ENCODE measurements around the gene SIGLEC14.

Gene SIGLEC14

DNA sequence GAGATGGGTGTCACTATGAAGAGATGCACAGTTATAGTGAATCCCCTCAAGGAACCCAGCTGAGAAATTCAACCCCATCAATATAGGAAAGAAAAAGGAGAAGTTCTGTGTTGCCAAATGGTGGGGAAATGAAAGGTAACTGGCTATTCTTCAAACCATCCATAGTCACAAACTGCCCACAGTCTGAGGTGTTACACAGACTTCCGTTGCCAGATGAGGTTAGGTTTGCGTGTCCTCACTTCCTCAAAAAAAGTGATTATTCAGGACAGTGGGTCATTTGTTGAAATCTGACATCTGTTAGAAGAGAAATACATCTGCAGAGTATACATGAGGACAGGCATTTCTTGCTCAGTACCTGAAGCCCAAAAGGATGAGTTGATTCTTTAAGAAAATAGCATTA is 25.4 kb downstream of the SIGLEC14 start:
- no peak for DNase-seq (ENCODE audit: low read depth)

DNA sequence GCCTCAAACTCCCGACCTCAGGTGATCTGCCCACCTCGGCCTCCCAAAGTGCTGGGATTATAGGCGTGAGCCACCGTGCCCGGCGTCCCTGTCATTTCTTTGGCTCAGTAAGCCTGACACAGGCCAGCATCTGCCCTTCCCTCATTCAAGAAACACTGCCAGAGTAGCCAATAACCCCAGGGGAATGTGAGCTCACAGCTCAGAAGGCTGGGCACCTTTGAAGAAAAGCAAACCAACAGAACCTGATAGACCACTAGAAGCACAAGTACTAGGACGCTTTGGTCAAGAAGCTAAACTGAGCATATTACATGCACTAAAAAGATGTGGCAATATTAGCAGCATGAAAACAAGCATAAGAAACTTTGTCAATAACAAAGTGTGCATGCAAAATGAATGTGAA is 30.6 kb downstream of the SIGLEC14 start:
- no peak for DNase-seq (ENCODE audit: low read depth)

DNA sequence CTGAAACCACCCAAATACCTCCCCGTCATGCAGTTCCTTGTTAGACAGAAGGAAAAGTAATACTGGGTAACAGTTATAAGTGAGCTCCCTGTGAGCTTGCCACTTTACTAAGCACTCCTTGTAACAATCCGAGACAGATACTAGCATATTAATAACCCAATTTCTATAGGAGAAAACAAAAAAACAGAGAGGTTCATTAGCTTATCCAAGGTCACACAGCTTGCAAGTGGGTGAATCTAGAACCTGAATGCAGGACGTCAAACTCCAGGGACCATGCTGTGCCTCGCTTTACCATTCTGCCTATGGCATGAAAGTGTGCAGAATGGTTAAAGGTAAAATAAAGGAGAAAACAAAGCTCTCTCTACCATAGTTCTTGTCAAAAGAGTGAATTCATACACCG is 31.8 kb downstream of the SIGLEC14 start:
- DNase-seq (ENCODE audit: low read depth) = no peak

DNA sequence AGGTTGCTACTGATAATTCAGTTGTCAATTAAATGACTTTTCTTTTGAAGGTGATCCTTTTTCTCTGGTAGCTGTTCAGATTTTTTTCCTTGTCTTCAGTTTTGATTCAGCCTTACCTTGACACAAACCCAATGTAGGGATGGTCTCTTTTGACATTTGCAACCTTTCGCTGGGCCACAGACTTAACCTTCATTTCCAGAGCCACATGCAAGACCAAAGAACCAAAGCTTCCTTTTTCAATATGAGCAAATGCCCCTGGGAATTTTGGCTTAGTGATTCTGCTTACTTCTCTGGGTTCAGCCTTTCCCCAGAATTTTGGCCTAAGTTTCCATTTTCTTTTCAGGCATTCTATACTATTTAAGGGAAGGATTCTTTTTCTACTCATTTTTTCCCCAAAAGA is 36.0 kb downstream of the SIGLEC14 start:
- no peak for DNase-seq (ENCODE audit: low read depth)

DNA sequence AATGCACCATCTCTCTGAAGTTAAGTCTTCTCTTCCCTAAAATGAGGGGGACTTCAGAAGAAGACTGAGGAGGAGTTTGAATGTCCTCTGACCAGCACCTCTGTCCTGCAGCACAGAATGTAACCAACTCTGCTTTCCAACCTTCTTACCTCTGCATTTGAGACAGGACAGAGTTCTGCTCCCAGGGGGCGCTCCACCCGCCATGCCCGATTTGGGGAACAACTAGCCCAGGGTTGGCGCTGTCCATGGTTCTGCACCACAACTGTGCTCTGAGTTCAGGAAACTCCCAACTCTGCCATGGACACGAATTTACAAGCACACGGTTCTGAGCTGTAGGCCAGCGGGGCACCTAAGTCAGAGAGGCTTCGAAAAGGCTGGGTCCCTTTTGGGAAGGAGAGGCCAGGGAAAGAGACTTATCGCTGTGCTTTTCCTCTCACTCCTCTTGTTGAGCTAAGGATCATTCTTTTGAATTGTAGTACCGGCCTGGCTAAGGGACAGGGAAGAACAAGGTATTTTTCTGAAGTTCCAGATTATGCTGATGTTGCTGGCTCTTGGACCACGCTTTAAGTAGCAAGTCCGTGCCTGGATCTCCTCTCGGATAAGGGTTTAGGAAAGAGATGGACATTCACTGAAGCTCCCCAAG is 38.6 kb downstream of the SIGLEC14 start:
- DNase-seq (ENCODE audit: low read depth) = peak; percentile 32

DNA sequence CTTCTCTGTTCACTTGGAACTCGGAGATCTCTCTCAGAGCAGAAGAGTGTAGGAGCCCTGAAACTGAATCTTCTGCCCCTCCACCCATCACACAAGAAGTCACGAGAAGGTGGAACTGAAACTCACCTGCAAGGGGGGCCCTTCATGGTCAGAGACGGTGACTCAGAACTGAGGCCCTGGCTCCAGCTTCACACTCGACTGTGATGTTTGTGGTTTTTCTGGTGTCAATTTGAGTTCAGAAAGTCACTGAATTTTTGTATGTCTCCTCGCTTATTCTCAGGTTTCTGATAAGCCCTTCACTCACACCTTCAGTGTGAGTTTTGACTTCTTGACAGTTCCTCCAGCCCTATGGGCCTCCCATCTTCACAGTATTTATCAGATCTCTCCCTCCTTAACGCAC is 39.5 kb downstream of the SIGLEC14 start:
- no peak for DNase-seq (ENCODE audit: low read depth)

DNA sequence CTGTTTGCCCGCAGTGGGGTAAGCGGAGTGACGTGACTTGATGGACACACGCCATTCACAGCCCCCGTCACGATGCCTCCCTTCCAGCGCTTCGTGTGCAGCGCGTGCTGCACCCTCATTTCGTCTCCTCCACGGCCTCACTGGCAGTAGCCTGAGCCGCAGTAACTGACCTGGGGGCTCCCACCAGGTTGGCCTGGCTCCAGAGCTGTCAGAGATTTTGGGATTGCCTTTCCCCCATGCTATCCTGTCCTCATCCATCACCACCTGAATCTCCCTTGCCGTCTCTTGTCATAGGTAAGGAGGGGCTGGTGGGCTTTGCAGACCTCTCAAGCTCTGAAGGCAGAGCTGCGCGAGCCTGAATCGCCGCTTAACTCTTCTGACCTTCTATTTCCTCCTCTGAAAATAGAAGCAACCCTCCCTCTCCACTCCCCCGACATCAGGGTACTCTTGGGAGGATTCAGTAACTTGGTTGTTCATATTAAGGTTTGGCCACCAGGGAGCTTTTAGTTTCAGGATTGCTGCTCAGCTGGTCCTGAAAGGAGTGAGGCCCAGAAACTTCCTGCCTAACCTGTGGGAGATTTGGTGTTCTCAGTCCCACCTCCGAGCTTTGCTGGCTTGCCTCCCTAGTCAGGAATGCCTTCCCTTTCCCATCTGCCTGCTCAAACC is 44.3 kb downstream of the SIGLEC14 start:
- DNase-seq (ENCODE audit: low read depth) = no peak

DNA sequence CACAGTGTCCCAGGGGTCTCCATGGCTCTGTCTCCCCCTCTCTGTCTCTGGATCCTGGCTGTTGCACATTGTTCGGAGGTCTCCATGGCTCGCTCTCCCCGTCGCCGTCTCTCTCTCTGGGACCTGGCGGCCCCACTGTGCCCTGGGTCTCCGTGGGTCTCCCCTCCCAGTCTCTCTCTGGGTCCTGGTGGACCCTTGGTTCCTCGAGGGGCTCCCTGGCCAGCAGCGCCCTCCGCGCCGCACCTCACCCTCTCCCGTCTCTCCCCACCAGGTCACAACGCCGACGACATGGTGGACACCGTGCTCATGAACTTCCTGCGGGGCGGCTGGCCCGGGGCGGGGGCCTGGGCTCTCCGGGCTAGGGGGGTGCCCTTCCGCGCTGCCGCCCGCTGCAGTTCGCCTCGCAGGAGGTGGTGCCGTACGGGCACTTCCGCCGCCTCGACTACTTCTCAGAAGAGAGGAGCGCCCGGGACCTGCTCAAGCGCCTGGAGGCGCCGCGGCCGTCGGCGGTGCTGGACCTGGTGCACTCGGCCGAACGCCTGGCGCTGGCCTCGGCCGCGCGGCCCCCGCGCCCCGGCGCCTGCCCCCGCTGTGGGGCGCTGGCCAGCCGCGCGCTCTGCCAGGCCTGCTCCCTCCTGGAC is 45.6 kb downstream of the SIGLEC14 start:
- DNase-seq (ENCODE audit: low read depth) = no peak

DNA sequence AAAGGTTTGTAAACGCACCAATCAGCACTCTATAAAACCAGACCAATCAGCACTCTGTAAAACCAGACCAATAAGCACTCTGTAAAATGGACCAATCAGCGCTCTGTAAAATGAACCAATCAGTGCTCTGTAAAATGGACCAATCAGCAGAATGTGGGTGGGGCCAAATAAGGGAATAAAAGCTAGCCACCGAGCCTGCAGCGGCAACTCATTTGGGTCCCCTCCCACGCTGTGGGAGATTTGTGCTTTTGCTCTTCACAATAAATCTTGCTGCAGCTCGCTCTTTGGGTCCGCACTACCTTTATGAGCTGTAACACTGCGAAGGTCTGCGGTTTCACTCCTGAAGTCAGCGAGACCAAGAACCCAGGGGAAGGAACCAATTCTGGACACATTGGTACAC is 47.5 kb downstream of the SIGLEC14 start:
- DNase-seq (ENCODE audit: low read depth) = no peak

DNA sequence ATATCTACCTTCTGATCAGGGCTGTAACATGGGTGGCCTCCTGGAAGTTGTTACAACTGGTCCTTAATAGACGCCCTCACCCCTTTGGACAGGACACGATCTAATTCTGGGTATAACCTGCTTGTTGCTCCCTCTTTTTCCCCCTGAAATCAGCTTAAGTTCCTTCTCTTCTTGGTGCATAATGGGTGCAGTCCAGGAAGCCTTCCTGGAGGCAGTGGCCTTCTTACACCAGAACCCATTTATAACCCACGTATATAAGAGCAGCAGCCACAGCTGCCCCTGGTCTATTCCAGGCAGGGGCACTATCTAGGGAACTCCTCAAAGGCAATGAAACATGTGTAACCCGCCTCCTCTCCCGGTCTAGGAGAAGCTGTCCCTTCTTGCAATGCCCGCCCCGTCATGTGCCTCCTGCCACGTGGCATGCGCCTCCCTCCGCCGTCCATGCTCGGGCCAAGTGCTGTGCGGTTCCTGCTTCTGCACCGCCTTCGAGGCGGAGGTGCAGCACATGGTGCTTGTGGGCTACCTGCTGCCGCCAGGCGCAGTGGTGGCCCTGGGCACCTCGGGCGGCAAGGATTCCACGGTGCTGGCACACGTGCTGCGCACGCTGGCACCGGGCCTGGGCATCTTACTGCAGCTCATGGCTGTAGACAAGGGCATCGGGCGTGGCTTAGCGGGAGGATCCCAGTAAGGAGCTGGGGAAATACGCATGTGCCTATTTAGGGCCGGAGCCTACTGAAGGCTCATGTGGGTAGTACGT is 48.3 kb downstream of the SIGLEC14 start:
- DNase-seq (ENCODE audit: low read depth) = no peak

DNA sequence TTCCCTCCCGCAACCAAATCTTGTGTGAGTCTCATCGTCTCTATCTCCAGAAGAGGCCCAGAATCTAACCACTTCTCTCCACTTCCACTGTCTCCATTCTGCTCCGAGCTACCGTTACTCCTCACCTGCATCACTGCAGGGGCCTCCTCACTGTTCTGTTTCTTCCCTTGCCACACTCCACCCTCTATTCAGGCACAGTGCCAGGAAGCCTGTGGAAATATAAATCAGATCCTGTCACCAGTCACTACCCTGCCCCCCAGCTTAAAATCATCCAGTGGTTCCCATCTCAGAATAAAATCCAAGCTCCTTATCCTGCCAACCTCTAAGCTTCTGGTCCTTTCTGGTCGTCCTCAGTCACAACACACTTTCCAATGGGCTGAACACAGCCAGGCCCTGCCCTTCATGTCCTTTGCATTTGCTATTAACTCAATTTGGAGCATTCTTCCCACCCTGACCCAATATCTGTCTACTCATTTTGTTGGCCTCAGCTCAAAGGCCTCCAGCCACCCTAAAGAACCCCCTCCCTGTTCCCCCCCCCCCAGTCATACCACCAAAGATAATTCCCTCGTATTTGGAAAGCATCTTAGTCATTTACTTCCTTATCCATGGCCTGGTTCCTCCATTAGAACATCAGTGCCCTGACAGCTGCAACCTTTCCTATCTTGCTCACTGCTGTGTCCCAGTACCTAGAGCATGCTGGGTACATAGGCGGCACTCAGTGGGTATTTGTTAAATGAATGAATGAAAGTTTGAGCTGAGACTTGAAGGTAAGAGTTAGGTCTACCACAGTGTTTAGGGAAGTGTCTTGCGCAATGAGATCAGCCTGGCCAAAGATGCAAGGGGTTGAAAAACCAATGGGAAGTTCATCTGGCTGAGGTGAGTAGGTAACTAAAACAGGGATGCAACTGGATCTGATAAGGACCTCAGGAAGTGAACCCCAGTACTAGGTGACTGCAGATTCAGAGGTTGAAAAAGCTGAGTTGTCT is 51.1 kb downstream of the SIGLEC14 start:
- no peak for DNase-seq (ENCODE audit: low read depth)

DNA sequence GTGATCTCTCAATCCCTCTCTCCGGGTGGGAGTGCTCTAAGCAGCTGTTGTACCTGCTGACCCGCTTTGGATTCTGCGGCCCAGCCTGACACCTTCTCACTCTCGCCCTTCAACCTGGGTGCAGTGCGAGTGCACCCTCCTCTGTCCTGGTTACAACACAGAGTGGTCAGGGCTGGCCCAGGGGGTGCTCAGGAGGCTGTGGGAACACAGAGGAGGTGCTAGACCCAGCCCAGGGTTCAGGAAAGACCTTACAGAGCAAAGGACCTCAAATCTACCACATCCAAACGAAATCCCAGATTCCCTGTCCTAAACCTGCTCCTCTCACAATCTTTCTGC is 51.9 kb downstream of the SIGLEC14 start:
- no peak for DNase-seq (ENCODE audit: low read depth)

DNA sequence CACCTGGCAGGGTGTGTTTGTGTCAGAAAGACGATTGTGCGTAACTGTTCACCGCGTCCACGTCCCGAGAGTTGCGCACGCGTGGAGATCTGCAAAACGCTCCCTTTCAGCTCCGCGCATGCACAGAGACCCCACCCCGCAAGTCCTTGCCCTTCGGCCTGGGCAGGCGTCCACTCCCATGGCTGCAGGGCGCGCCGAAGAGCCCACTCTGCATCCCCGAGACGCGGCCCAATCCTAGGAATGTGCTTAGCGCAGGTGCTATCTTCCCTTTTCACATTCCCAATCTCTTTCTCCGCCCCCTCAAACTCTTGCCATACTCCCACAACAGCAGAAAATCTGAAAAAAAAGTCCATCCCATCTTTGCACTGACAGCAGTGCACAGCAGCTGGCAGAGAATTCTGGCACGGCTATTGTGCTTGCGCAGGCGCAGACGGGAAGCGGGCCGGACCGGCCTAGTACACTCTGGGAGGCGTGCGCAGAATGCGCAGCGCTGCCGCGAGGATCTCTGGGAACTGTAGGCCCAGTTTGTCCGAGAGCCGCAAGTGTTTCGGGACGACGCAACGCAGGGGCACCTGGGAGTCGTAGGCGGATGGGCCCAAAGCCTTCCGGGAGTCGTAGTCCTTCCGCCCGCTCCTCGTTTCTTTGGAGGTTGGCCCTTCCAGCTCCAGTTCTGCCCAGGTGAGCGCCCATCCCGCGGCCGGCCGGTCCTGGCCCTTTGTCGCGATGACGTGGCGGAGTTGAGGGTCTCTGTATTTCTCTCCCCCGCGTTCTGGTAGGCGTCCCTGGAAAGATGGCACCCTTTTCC is 52.5 kb downstream of the SIGLEC14 start:
- peak; percentile 90 for DNase-seq (ENCODE audit: low read depth)

DNA sequence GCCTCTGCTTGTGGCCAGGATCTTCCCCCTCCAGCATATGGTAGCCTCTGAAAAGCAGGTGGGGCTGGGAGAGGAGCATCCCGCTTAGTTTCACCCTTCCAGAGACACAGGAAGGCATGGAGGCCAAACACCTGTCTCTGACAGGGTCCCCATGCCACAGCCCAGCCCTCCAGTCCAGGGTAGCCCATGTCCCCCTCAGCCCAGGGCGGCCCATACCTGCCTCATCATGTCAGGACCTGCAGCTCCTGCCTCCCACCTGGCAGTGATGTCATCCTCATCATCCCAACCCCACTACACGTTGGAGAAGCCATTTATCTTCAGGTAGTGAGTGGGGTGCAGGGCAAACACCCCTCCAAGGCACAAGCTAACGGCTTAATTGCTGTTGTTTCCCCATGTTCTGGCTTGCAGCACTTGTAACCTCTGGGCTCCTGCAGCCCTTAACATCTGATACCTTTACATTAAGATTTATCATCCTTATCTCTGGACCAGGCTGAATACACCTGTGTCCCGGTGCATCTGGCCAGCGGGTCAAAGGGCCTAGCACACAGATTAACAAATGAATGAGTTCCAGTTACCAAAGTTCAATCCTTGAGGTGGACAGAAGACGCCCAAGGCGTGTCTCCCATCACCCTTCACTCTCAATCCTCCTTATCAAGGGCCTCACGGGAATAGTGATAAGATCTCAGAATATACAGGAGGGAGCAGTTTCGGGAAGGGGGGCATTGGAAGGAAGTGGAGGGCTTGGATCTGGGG is 53.3 kb downstream of the SIGLEC14 start:
- DNase-seq (ENCODE audit: low read depth) = no peak
